Breast epithelium (tissue), 3 donors: ENCODE data around the gene HOXA5.

Source experiments
- CTCF ChIP-seq, 3 donors: fragments of 450-650 bp; IDR thresholded peaks; one replicate each; pipeline ENCODE4 v1.5.1; 2016 to 2017; ENCODE audit warnings: antibody characterized with exemption in 3 of 3, mild to moderate bottlenecking in 3 of 3, moderate library complexity in 3 of 3
- POLR2A ChIP-seq: fragments of 450-650 bp; IDR thresholded peaks from one replicate; pipeline ENCODE4 v1.6.1; 2016; ENCODE audit warnings: antibody characterized with exemption, mild to moderate bottlenecking, moderate library complexity
- POLR2AphosphoS5 ChIP-seq, 3 donors: sonication (generic); formaldehyde crosslinking; IDR thresholded peaks; one replicate each; pipeline ENCODE4 v1.6.1; 2017; ENCODE audit warnings: antibody characterized with exemption in 3 of 3

DNA sequence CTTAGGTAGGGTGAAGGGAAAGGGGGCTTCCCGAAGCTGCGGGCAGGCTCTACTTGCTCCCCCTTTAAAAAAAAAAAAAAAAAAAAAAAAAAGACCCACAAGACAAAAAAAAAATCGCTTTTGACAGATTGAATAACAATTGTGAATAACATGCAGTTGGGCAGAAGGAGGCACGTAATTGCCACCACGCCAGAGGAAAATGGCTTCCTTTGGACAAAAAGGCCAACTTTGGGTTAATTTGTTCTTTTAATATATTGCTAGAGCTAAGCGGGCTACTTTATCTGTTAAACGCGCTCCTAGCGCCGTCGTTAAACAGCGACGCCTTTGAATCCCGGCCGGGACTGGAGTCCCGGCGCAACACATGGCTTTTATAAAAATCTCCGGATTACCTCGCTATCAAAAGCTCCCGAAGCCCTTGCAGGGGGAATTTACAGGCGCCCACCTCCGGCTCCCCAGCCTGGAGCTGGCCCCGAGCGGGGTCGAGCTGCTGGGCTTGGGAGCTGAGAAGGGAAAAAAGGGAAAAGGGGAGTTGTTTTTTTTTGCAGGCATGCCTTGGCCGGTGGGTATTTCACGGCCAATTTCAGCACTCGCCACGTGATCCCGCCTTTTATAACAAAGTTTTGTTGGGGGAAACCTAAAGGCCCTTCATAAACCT, 40.3 kb upstream of the HOXA5 start:
- no peak for TF ChIP-seq CTCF (IDR thresholded peaks at IDR 0.05)
- no peak for TF ChIP-seq POLR2A
- no peak for TF ChIP-seq POLR2AphosphoS5 (IDR thresholded peaks at IDR 0.05)
